Fibroblast of the aortic adventitia (primary cell): ENCODE data around the gene ACADSB. TPM values are rescaled to one million over a fixed set of nuclear protein-coding genes. Genes with fewer than 3 reads are reported as not detected.

Source experiments
- DNase-seq: peaks from one replicate; pipeline ENCODE4 v3.0.0-alpha.2; 2010; ENCODE audit warnings: low read depth
- H3K4me3 ChIP-seq: 2 replicates; pipeline ENCODE4 v1.5.1; 2011; ENCODE audit warnings: low read depth, mild to moderate bottlenecking, control low read depth, low read length, moderate library complexity
- CTCF ChIP-seq: IDR thresholded peaks from 2 replicates; pipeline ENCODE4 v1.5.1; 2011; ENCODE audit warnings: mild to moderate bottlenecking, low read length, control low read depth, inconsistent platforms; ENCODE audit not compliant: insufficient read depth
- total RNA-seq: library from RNA; depleted of rRNA; stranded (reverse); fragments of >200 nt; gene quantifications from 2 replicates; pipeline ENCODE4 v1.2.3, GENCODE V29; 2012; ENCODE audit warnings: low replicate concordance

ACADSB gene
- total RNA-seq, 1 donor = 7.4 TPM

- no peak overlapping the region for H3K4me3 ChIP-seq
These were observed 9.9 kb upstream of the ACADSB start for GRCh38 chr10:122998934-122999333.

GRCh38 chr10:122999347-122999746 lies 9.5 kb upstream of the ACADSB start:
- DNase-seq = no peak
- no peak for TF ChIP-seq CTCF
- H3K4me3 ChIP-seq = no peak overlapping the region

More at GRCh38 chr10:122998934-122999333, 9.9 kb upstream of the ACADSB start:
- DNase-seq = no peak
- TF ChIP-seq CTCF = no peak

GRCh38 chr10:123000155-123000554 lies 8.7 kb upstream of the ACADSB start:
- H3K4me3 ChIP-seq = no peak overlapping the region
- no peak for DNase-seq
- no peak for TF ChIP-seq CTCF

- no peak for DNase-seq
- TF ChIP-seq CTCF = no peak
- H3K4me3 ChIP-seq = no peak overlapping the region
These were observed 7.4 kb upstream of the ACADSB start for GRCh38 chr10:123001370-123001769.

- DNase-seq = no peak
- H3K4me3 ChIP-seq = no peak overlapping the region
- no peak for TF ChIP-seq CTCF
These were observed 4.5 kb upstream of the ACADSB start for GRCh38 chr10:123004298-123004697.

GRCh38 chr10:123007558-123008354 lies 1.1 kb upstream of the ACADSB start:
- peak; percentile 42 for DNase-seq
- peak overlapping the region; percentile 93 for H3K4me3 ChIP-seq
- TF ChIP-seq CTCF = no peak
